GM12872 (cell line): ENCODE measurements around the gene SOST.

Source experiments
- CTCF ChIP-seq: IDR thresholded peaks from 3 replicates; pipeline ENCODE4 v1.5.1; 2011; ENCODE audit warnings: low read depth, mild to moderate bottlenecking, low read length, moderate library complexity; ENCODE audit not compliant: insufficient read depth

Gene SOST

GRCh38 chr17:43782913-43783680 is 24.5 kb upstream of the SOST start:
- TF ChIP-seq CTCF = no peak

GRCh38 chr17:43780135-43780534 is 21.5 kb upstream of the SOST start, which contains the start of gene CFAP97D1:
Gene CFAP97D1 (plus strand): TSS chr17:43780435. CDS start chr17:43780463, 28 bp downstream.
- TF ChIP-seq CTCF = no peak

- no peak for TF ChIP-seq CTCF
These were observed 20.8 kb upstream of the SOST start for GRCh38 chr17:43779145-43780125.

- no peak for TF ChIP-seq CTCF
These were observed 19.9 kb upstream of the SOST start, which contains the start of gene DUSP3 for GRCh38 chr17:43778337-43779144. Gene DUSP3 (minus strand): TSS chr17:43778977. CDS start chr17:43778924, 53 bp downstream.

- no peak for TF ChIP-seq CTCF
These were observed 16.0 kb upstream of the SOST start for GRCh38 chr17:43774304-43775250.

GRCh38 chr17:43772877-43773648 is 14.5 kb upstream of the SOST start:
- TF ChIP-seq CTCF = no peak
